Breast epithelium (tissue), 3 donors: ENCODE data around the gene RBP3.

ENCODE experiments used
- CTCF ChIP-seq, 3 donors: fragments of 450-650 bp; IDR thresholded peaks; one replicate each; pipeline ENCODE4 v1.5.1; 2016 to 2017; ENCODE audit warnings: antibody characterized with exemption in 3 of 3, mild to moderate bottlenecking in 3 of 3, moderate library complexity in 3 of 3
- POLR2A ChIP-seq: fragments of 450-650 bp; IDR thresholded peaks from one replicate; pipeline ENCODE4 v1.6.1; 2016; ENCODE audit warnings: antibody characterized with exemption, mild to moderate bottlenecking, moderate library complexity
- POLR2AphosphoS5 ChIP-seq, 3 donors: sonication (generic); formaldehyde crosslinking; IDR thresholded peaks; one replicate each; pipeline ENCODE4 v1.6.1; 2017; ENCODE audit warnings: antibody characterized with exemption in 3 of 3

GRCh38 chr10:47356708-47357107 lies 8.5 kb downstream of the RBP3 start:
- TF ChIP-seq CTCF (IDR thresholded peaks at IDR 0.05) (no peak), POLR2A (no peak), POLR2AphosphoS5 (IDR thresholded peaks at IDR 0.05) (no peak)
